Heart right ventricle (tissue), 16 donors: Measurements from ENCODE around the gene TLR4. TPM values are rescaled to one million over a fixed set of nuclear protein-coding genes. Genes with fewer than 3 reads are reported as not detected.

ENCODE experiments used
- ATAC-seq, 8 donors: fragments of 200-7000 bp; cut with Tn5 transposase; one replicate each; pipeline ENCODE4 v1.9.1; 2020; ENCODE audit warnings: mild to moderate bottlenecking in 8 of 8, moderate library complexity in 8 of 8, moderate number of reproducible peaks in 1 of 8
- DNase-seq, 2 donors: peaks; one replicate each; pipeline ENCODE4 v3.0.0-alpha.2; 2020
- H3K27ac ChIP-seq, 10 donors: fragments of 200-600 bp; sonication (generic) in 2 of 10; one replicate each; pipeline versions ENCODE4 v1.5.0 to v1.8.0; 2020 to 2022; ENCODE audit warnings: mild to moderate bottlenecking in 3 of 10
- H3K27me3 ChIP-seq, 7 donors: fragments of 200-600 bp; one replicate each; pipeline ENCODE4 v1.8.0; 2021 to 2022; ENCODE audit warnings: mild to moderate bottlenecking in 2 of 7
- H3K36me3 ChIP-seq, 9 donors: fragments of 200-600 bp; sonication (generic) in 1 of 9; one replicate each; pipeline versions ENCODE4 v1.5.0 to v1.8.0; 2020 to 2022; ENCODE audit warnings: mild to moderate bottlenecking in 2 of 9
- H3K4me1 ChIP-seq, 9 donors: fragments of 200-600 bp; sonication (generic) in 1 of 9; one replicate each; pipeline versions ENCODE4 v1.5.0 to v1.8.0; 2020 to 2022; ENCODE audit warnings: mild to moderate bottlenecking in 4 of 9
- H3K4me3 ChIP-seq, 10 donors: fragments of 200-600 bp; sonication (generic) in 2 of 10; one replicate each; pipeline versions ENCODE4 v1.5.0 to v1.8.0; 2020 to 2022; ENCODE audit warnings: mild to moderate bottlenecking in 7 of 10, moderate library complexity in 2 of 10
- H3K9me3 ChIP-seq, 11 donors: fragments of 200-600 bp in 10 of 11; sonication (generic) in 2 of 11; one replicate each; pipeline versions ENCODE4 v1.5.0 to v1.8.0; 2013 to 2022; ENCODE audit warnings: mild to moderate bottlenecking in 2 of 11, control low read depth in 1 of 11, moderate library complexity in 1 of 11
- CTCF ChIP-seq, 9 donors: fragments of 200-600 bp; sonication (generic) in 2 of 9; IDR thresholded peaks; one replicate each; pipeline versions ENCODE4 v1.5.0 to v1.8.0; 2021 to 2022; ENCODE audit warnings: antibody characterized with exemption in 9 of 9, mild to moderate bottlenecking in 5 of 9, moderate library complexity in 1 of 9
- WGBS, 2 donors: extraction: QIAGEN DNeasy Blood & Tissue Kit; methylation state at CpG; one replicate each; pipeline ENCODE4 v1.1.7; 2013; ENCODE audit warnings: inconsistent platforms in 1 of 2; 5-methylcytosine and 5-hydroxymethylcytosine counted together
- intact Hi-C, 10 donors: fragments of 100-400 bp; cut with DNase I; formaldehyde crosslinking; loops; one replicate each; pipeline versions ENCODE4 v1.11.1 to v1.14.2; 2022
- long read RNA-seq, 3 donors: library from polyadenylated mRNA; unstranded; transcript quantifications; one replicate each; pipeline ENCODE4 v2.0.0, GENCODE V29; 2020 to 2021
- polyA plus RNA-seq, 2 donors: library from polyadenylated mRNA; stranded (reverse); fragments of 200-250 nt; gene quantifications; one replicate each; pipeline ENCODE4 v1.2.3, GENCODE V29; 2013
- total RNA-seq, 10 donors: library from RNA; stranded (reverse); fragmentation: NEBNext Ultra II Directional in 3 of 10; extraction: Animal tissue kit (Norgen Biotek cat#: 25700) in 3 of 10; gene quantifications; one replicate each; pipeline versions ENCODE4 v1.2.1 to v1.2.4, GENCODE V29; 2021 to 2023
- donor health status: Arrhythmogenic right ventricular cardiomyopathy.
- donor health status: ischemic (EF 13 %, LVEDD 7.1; RV severe dilation, severe dysfunction).
- donor health status: healthy with polysubstance abuse.
- donor health status: DM: no; HTN: yes; CAD: no.
- donor health status: DM: no; HTN: no; CAD: no.
- donor health status: ischemic (EF 25% LVEDD 6.9; RV normal size, moderate dysfunction).
- donor health status: ischemic (EF 25% LVEDD 5.7; RV mildly dilated, moderate dysfunction).
- donor health status: healthy.
- donor health status: DM: yes; HTN: yes; CAD: no.
- donor health status: Ischemic cardiomyopathy.
- donor health status: ischemic (EF 35%, LVEDD 5.7; RV mildly dilated, moderate dysfunction).
- donor health status: nonischemic (EF 11% LVEDD 7.7; RV severe dilation, severe dysfunction).
- donor health status: DM: yes; HTN: yes; CAD: no.
- donor health status: PGD.
- donor health status: ischemic (EF 29% LVEDD 5.4; RV normal size, mild dysfunction).
- donor health status: nonischemic (EF 23%, LVEDD 6.1; RV moderate dilation, normal function).

The TLR4 gene
- total RNA-seq (10 to 100 TPM in 7 of 10 donors, 1 to 10 TPM in 3; 6.5 to 24.7 (median 11.6) TPM), polyA plus RNA-seq (1 to 10 TPM; 2.3 to 3.6 TPM)
- long read RNA-seq, donor 1, full-length matches to known transcripts = 9 of 13 reads
- long read RNA-seq, donor 1, partial matches to known transcripts = 4 of 13 reads
- long read RNA-seq, donor 1, other reads (novel, unspliced or antisense) = 0 of 13 reads
- long read RNA-seq, donor 2, full-length matches to known transcripts = 2 of 6 reads
- long read RNA-seq, donor 2, partial matches to known transcripts = 3 of 6 reads
- long read RNA-seq, donor 2, other reads (novel, unspliced or antisense) = 1 of 6 reads
- long read RNA-seq, donor 3, full-length matches to known transcripts = 6 of 20 reads
- long read RNA-seq, donor 3, partial matches to known transcripts = 13 of 20 reads
- long read RNA-seq, donor 3, other reads (novel, unspliced or antisense) = 1 of 20 reads

GRCh38 chr9:117704024-117704575 lies at the start of gene TLR4:
Gene TLR4 (plus strand): TSS chr9:117704403. CDS start chr9:117704473, 70 bp downstream.
- Histone ChIP-seq H3K36me3 (peaks cover 0 to 15% (median under 1%) of the 10 kb centered on the region in 9 donors), H3K4me3 (peak within 1 kb of the TSS; percentile 27 to 68 (median 56)), H3K27ac (peak within 1 kb of the TSS; percentile 63 to 95 (median 88)), H3K27me3 (no peaks in the 10 kb centered on the region), H3K4me1 (peaks cover 0 to 38% (median 22%) of the 10 kb centered on the region in 9 donors), H3K9me3 (no peaks in the 10 kb centered on the region)
- ATAC-seq (peak; percentile 86 to 94 (median 92)), DNase-seq (peak; percentile 52 to 78)
- intact Hi-C loops = loop anchor here in 3 of 10 donors (1.0 to 10.0 kb wide), 5 partner anchors 19 to 81 kb away; no protein-coding TSS in a partner anchor
- 21 to 33% methylated on average over 13 of the region's 13 CpGs for WGBS, 2 donors
- TF ChIP-seq CTCF (IDR thresholded peaks at IDR 0.05) = no peak

GRCh38 chr9:117656002-117656401 lies 48.2 kb upstream of the TLR4 start:
- intact Hi-C loops = no loop called here
- 37 to 46% methylated on average over 2 of the region's 2 CpGs for WGBS, 2 donors
- no peak for TF ChIP-seq CTCF (IDR thresholded peaks at IDR 0.05)

DNA sequence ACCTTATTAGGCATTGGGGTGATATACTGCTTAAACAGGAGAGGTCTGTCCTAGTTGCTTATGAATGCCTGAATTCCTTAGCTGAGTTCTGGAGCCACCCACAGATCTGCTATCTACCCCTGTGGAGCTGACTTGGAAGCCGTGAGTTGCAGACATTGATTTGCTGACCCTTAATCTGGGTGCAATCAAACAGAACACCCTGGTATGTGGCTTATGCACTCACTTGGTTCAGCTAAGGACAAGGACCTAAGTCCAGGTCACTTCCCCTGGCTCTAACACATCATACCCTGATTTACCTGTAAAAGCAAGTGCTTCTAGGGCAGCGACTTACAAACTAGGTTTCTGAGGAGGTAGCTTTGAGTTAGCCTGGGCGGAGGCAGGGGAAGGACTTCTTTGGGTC lies 41.6 kb upstream of the TLR4 start:
- no peaks in the 10 kb centered on the region for H3K27me3 ChIP-seq
- no peaks in the 10 kb centered on the region for H3K4me1 ChIP-seq
- TF ChIP-seq CTCF (IDR thresholded peaks at IDR 0.05) = no peak
- no peak overlapping the region for H3K27ac ChIP-seq
- 68 to 71% methylated on average over 3 of the region's 3 CpGs for WGBS, 2 donors
- no peak overlapping the region for H3K4me3 ChIP-seq
- H3K36me3 ChIP-seq = no peaks in the 10 kb centered on the region
- peaks cover 0 to 4% (median 0%) of the 10 kb centered on the region in 11 donors for H3K9me3 ChIP-seq
- intact Hi-C loops = no loop called here
- ATAC-seq (no peak), DNase-seq (no peak)

More at GRCh38 chr9:117656002-117656401, 48.2 kb upstream of the TLR4 start:
- Histone ChIP-seq H3K36me3 (no peaks in the 10 kb centered on the region), H3K4me1 (no peaks in the 10 kb centered on the region), H3K9me3 (no peaks in the 10 kb centered on the region), H3K4me3 (no peak overlapping the region), H3K27me3 (no peaks in the 10 kb centered on the region), H3K27ac (no peak overlapping the region)
- DNase-seq = no peak
- no peak for ATAC-seq

DNA sequence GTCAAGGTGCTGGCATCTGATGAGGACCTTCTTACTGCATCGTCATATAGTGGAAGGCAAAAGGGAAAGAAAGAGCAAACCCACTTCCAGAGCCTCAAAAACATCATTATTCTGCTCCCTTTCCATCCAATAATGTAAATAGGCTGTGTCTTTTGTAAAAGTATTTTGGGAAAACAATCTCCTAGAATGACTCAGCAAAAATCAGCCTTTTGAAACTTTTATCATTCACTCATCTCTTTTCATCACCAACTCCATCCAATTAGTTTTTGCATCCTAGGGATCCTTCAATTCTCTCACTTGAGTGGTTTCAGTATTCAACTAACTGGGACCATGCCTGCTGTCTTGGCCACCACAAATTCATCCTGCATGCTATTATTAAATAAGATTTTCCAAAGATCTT lies 39.8 kb upstream of the TLR4 start:
- Histone ChIP-seq H3K4me3 (no peak overlapping the region), H3K9me3 (peaks cover 0 to 4% (median 0%) of the 10 kb centered on the region in 11 donors), H3K36me3 (no peaks in the 10 kb centered on the region), H3K27me3 (no peaks in the 10 kb centered on the region), H3K27ac (no peak overlapping the region), H3K4me1 (no peaks in the 10 kb centered on the region)
- TF ChIP-seq CTCF (IDR thresholded peaks at IDR 0.05) = no peak
- ATAC-seq = no peak
- intact Hi-C loops = no loop called here
- 86 to 88% methylated on average over 1 of the region's 1 CpG for WGBS, 2 donors
- DNase-seq = no peak
